Stimulated activated CD4-positive, alpha-beta T cell treated with anti-CD3 and anti-CD28 coated beads, Interleukin-4, amount 100 ng/mL, for 1 hour (primary cell): ENCODE results near the gene CDC42EP1.

Experiments
- DNase-seq: peaks from one replicate; pipeline ENCODE4 v3.0.0-alpha.2; 2020

The CDC42EP1 gene

DNA sequence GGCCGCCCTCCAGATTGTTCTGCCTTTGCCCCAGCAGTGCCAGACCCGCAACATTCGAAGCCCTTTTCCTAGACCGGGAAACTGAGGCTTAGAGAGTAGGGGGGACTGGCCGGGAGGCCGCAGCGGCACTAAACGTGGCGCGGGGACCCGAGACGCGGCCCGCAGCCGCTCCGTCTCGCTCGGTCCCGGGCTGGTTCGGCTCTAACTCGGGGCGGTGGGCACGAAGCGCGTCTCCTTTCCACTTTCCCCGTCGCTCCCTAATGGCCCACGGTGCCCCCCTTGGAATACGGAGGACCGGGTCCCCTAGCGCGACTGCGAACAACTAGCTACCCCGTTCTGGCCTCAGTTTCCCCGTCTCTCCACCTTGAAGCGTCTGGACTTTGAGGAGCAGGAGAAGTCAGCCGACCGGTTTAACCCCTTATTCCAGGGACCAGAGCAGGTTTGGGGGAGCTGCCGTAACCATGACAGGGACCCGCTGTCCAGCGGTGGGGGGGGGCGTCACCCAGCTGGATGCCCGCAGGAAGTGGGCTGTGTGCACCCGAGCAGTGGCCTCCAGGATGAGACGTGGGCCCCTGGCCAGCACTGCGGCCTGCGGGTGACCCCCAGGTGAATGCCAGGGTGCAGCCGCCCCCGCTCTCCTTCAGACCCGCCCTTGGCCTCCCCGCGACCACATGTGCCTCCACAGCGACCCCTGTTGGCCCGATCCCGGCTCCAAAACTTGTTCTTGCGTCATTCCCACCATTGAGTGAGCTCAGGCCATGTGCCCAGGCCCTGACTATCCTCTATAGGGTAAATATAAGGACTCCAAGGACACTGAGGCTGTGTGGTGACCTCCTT, 1.1 kb downstream of the CDC42EP1 start:
- peak; percentile 86 for DNase-seq

DNA sequence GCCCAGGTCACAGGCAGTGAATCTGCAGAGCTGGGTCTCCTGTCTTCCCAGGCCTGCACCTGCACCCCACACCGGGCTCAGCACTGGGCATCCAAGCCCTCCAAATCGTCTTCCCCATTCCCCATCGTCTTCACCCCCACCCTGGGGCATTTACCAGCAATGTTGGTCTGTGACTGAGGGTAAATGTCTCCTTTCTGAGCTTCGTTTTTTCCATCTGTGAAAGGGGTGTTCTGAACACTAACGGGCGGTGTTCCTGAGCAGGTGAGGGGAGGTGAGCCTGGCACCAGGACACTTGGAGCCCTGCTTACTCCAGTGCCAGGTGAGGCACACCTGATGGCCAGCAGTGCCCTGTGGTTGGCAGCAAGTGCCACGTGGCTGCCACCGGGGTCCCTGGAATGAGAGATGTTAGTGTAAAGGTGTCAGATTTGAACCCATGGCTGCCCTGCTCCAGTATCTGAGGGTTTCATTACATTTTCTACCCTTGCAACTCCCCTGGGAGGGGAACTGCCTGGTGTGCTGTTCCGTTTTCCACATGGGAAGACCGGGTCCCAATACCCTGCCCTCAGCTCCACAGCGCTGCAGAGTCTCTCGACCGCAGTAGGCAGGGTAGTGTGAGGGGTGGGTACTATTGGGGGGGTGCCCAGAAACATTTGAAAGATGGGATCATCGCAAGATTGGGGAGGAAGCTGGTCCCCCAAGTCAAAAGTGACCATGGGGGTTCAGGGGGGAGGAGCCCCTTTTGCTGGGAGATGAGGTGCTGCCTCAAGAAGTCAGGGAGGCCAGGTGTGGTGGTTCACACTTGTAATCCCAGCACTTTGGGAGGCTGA, 2.0 kb downstream of the CDC42EP1 start:
- no peak for DNase-seq

DNA sequence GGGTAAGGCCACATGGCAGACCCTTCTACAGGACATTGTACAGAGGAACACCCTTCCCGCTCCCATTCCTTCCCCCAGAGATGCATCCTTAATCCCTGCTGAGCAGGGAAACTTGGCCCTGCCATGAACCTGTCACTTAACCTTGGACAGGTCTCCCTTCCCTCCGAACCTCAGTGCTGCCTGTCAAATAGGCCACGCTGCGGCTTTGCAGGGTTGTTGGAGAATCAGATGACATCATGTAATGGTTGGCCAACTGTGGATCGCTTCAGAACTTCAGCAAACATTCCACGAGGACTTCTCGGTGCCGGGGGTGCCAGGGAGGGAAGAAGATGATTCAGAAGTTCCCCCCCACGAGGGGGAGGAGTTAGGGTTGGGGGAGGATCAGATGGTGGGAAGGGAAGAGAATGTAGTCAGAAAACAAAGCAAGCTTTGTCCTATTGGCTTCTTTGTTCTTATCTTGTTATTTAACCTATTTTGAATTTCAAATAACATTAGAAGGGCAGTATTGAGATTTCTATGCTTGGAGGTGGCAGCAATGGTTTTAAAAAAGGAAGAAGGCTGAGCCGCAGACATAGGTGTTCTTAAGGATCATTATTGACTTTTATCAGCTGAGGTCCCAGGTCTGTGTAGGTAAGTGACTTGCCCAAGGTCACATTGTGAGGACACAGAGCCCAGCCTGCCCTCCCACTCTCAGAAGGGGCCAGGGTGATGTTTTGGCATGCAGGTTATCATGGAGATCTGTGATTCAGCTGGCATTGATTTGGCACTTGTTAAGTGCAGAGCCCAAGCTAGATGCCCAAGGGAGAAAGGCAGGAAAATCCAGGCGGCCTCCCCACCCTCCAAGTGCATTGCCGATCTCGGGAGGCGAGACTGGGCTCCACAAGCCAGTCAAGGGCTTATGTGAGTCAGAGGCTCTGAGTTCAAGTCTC, 3.1 kb downstream of the CDC42EP1 start:
- no peak for DNase-seq

DNA sequence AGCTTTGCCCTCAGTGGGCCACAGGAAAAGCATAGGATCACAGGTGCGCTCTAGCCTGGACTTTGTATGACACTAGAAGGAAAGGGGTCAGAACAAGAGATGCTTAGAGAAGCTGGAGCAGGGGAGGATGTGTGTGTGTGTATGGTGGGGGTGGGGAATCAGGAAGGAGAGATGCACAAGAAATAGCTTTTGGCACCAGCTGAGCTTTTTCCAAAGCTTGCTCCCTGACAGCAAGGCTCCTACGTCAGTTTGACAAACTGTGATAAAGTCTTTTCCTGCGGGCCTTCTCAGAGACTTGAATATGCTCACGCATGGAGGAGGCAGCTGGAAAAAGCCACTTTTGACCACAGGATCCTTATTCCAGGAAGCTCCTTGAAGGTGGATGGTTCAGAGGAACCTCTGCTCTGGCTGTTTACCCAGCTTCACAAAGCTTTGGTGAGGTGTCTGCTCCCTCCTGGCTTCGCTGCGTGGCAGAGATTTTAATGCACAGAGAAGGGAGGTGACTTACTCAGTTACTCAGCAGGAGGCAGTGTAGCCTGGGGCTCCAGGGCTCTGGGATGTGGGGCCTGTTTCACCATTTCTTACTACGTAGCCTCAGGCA, 3.9 kb downstream of the CDC42EP1 start:
- DNase-seq, result no peak

DNA sequence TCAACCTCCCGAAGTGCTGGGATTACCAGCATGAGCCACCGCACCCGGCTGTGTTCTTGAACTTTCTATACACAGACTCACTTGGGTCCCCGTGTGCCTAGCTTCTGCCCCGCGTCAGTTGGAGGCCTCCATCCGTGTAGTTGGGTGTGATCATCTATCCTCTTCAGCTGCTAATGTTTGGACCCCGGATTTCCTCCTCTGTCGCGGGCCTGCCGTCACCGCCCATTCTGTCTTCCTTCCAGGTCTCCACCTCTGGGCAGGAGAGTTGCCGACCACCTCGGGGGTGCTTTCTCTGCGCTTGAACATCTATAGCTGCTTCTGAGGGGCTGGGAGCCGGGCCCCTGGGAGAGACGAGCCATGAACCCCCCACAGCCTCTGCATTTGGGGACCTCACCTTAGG, 5.5 kb downstream of the CDC42EP1 start:
- no peak for DNase-seq

DNA sequence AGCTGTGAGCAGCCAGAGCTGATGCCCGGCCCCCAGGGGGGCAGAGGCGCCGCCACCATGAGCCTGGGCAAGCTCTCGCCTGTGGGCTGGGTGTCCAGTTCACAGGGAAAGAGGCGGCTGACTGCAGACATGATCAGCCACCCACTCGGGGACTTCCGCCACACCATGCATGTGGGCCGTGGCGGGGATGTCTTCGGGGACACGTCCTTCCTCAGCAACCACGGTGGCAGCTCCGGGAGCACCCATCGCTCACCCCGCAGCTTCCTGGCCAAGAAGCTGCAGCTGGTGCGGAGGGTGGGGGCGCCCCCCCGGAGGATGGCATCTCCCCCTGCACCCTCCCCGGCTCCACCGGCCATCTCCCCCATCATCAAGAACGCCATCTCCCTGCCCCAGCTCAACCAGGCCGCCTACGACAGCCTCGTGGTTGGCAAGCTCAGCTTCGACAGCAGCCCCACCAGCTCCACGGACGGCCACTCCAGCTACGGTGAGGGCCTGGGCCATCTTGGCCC, 6.1 kb downstream of the CDC42EP1 start:
- peak; percentile 25 for DNase-seq

DNA sequence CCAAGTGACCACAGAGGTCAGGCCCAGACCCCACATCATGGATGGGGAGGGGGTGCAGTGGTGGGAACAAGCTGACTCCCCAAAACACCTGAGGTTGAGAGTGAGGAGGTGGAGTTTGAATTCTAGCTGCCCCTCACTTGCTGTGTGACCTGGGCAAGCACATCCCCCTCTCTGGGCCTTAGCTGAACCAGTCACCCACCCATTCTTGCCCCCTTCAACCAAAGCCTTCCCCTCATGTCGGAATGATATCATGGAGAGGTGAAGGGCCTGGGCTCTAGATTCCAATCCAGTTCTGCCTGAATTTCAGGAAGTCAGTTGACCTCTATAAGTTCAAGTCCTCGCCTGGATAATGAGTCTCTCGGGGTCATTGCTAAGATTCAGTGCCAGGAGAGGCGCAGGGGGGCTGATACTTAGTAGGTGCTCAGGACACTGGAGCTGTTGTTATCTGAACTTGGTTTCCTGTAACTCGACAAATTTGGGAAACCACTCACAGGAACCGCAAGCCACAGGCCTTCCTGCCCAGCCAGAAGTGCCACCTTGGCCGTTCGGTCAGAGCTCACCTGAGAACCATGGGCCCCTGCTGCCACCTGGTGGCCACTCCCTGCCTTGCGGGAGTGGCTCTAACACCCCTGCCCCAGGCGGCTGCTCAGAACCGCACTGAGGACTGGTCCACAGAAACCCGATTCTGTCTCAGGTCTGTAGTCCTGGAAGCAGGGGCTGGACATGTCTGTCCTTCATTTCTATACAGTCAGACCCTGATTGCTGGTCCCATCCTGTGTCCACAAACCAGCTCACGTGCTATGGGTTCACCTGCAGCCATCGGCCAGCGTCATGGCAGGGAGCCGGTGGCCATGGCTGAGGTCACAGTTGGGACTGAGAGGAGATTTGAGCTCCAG, 6.9 kb downstream of the CDC42EP1 start:
- DNase-seq, result peak; percentile 88

DNA sequence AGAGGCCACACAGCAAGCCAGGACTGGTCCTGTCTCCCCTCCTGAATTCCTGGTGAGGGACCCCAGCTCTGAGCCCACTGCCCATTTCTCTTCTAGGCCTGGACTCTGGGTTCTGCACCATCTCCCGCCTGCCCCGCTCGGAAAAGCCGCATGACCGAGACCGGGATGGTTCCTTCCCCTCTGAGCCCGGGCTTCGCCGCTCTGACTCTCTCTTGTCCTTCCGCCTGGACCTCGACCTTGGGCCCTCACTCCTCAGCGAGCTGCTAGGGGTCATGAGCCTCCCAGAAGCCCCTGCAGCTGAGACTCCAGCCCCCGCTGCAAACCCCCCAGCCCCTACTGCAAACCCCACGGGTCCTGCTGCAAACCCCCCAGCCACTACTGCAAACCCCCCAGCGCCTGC, 7.7 kb downstream of the CDC42EP1 start:
- DNase-seq, result no peak

DNA sequence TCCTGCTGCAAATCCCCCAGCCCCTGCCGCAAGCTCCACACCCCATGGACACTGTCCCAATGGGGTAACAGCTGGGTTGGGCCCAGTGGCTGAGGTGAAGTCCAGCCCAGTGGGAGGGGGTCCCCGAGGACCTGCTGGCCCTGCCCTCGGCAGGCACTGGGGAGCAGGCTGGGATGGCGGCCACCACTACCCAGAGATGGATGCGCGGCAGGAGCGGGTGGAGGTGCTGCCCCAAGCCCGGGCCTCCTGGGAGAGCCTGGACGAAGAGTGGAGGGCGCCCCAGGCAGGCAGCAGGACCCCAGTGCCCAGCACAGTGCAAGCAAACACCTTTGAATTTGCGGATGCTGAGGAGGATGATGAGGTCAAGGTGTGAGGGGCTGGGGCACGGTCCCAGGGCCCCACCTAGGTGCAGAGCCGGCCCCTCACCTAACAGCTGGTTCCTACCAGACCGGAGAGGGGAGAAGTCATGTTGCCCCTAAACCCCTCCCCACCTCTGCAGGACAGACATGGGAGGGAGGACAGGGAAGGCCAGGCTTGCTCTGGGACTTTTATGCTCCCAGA, 8.2 kb downstream of the CDC42EP1 start:
- DNase-seq, result no peak

DNA sequence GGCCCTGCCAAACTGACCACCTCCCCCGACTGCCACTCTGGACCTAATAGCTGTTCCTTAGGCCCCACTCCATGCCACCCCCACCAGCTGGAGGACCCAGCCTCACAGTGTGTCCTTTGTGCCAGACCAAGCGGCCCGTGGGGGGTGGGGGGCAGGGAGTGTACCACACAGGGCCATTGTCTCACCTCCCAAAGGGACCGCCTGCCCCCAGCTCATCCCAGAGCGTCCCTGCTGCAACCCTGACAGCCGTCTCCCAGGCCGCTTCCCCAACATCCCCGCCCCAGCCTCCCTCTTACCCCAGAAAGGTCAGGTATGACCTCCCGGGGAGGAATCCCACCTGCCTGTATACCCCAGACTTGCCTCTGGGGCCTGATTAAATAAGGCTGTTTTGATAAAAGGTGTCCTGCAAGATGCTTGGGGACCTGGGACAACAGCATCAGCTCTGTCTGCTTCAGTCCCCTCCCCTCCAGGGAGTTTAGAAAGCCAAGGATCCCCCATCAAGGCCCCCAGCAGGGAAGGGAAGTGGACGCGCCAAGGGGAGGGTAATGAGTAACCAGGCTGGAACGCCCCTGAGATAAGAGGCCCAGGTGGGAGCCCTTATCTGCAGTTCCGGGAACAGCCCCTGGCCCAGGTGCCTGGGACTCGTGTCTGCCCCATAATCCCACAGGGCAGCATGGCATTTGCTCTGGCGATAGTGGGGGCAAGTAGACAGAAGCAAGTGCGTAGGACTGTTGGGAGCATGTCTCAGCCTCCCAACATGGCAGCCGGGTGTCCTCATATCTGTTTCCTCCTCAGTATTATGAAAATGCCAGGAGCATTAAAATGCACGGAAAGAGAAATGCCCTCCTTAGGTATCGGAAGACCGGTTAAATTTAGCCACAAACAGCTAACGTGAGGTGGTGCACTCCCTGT, 9.0 kb downstream of the CDC42EP1 start:
- DNase-seq, result no peak

DNA sequence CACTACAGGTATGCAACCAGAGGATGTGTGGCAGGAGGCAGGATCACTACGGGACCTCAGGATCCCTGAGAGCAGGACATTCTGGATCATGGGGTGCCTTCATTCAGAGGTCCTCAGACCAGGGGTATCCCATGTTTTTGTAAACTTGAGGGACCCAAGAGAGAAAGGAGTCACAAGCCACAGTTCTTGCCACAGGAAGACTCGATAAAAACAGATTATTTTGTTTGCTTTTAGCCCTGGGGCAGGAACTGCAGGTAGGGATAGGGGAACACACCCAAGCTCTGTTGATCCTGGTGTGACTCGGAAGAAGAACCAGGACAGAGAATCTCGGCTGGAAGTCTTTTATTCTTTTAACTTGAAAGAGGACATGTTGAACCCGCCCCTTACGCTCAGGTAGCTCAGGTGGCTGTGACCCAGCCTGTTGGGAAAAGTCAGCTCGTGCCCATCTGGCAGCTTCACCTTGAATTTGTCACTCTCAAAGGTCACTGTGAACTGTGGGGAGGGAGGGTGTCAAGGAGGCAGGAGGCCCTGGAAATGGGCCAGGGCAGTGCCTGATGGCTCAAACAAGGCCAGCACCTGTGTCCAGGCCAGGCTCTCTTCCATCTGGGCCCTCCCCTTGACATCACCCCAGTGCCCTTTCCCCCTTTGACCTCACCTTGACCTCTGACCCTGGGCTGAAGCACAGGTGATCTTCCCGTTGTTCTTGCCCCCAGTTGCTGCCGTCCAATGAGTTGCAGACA, 9.8 kb downstream of the CDC42EP1 start:
- no peak for DNase-seq

DNA sequence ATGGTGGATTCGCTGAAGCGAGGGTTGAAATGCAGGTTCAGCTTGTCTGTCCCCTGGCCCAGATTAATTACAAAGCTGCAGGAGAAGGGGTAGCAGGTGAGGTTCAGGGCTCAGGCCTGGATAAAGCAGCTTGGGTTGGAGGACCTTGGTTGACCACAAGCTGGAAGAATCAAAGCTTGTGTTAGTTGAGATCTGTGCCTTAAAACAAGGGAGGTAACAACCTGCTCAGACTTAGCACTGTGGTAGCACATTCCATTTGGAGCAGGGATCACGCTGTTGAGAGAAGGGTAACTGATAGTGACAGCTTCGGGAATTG, 10.3 kb downstream of the CDC42EP1 start:
- DNase-seq, result no peak

DNA sequence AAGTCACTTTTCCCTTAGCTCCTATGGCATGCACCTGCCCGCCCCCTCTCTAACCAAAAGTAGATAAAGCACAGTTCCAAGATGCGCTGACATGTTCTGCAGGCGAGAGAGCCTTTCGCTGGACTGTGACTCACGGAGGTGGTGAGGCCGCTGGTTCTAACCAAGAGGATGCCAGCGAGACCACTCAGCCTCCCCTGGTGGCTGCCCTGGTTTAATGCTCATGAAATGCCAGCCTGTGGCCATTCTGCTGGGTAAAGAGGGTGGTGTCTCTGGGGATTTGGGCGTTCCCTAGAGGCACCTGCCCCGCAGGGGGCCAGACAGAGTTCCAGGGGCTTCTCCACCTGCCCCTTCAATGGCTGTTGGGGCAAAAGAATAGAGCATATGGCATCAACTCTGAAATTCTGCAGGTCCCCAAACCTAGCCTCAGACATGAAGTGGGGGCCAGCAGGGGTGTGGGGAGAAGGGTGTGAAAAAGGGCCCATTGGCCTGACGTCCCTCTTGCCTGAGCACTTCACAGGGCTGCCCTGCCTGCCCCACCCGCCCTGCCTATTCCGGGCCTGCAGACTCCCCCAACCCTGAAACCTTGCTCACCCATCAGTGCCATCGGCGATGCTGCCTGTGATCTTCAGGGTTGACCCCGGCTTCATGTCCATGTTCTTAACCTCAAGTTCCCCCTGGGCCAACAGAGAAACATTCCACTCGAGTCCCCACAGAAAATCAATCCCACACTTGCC, 11.1 kb downstream of the CDC42EP1 start:
- DNase-seq, result no peak

DNA sequence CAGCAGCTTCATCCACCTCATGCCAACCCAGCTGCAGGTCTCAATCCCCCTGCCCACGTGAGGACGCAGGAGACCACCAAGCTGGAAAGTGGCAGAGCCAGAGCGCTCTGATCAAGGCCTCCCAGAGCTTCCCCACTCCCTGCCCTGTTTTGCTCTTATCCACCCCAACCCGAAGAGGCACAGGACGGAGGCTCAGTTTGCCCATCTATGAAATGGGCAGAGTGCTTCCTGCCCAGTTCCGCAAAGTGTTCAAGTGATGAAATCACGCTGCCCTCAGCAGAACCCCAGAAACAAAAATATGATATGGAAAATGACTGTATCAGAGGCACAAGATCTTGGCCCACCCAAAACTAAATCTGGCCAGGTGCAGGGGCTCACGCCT, 11.7 kb downstream of the CDC42EP1 start:
- no peak for DNase-seq

DNA sequence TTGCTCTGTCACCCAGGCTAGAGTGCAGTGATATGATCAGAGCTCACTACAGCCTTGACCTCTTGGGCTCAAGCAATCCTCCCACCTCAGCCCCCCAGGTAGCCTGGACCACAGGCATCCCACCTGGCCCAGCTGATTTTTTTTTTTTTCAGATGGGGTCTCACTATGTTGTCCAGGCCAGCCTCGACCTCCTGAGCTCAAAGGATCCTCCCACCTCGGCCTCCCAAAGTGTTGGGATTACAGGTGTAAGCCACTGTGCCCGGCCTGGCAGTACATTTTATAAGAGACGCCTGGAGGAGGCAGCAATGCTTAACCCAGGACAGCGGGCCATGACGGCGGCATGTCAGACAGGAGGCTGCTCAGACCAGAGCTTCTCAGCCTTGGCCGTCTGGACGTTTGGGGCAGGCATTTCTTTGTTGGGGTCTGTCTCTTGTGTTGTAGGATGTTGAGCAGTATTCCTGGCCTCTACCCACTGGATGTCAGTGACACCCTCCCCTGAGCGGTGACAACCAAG, 15.3 kb downstream of the CDC42EP1 start:
- DNase-seq, result no peak

DNA sequence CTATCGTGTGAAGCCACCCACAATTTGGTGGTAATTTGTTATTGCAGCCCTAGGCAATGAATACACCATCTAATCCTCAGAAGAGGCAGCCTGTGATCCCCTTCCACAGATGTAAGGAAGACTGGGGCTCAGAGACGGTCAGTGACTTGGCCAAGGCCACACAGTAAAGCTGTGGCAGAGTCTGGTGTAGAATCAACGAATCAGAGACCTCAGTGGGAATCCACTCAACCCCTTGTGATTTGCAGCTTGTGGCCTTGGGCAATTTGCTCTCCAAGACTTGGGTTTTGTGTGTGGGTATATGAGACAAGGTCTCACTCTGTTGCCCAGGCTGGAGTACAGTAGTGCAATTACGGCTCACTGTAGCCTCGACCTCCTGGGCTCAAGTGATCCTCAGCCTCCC, 17.7 kb downstream of the CDC42EP1 start:
- no peak for DNase-seq

DNA sequence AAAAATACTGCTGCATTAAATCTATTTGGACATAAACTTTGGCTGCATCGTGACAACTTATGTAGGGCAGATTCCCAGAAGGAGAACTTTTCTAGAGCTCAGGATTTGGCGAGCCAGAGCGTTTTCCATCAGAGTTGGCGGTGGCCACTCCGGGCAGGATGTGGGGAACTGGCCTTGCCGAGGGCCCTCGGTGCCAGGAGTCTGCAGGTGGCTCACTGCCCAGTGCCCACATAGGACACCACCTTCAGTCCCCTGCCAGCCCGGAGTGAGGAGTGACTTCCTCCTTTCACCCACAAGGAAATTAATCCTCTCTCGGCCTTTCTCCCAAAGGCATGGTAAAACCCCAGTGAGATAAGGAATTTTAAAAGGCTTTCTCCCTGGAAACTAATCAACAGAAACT, 21.2 kb downstream of the CDC42EP1 start:
- DNase-seq, result no peak

DNA sequence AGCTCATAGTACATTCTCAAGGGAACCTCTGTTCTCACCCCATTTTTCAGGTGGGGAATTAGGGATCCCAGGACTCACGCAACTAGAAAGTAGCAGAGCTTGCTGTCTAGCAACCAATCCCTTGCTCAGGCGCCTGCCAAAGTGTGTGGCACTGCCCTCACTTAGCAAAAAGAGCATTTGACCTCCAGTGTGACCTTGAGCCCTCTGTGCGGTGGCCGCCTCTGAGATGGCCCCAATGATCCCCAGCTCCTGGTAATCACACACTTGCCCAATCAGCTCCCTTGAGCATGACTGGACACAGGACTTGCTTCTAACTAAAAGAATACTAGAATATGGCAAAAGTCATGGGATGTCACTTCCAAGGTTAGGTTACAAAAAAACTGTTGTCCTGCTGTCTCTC, 22.2 kb downstream of the CDC42EP1 start:
- no peak for DNase-seq
